Measurements from ENCODE around the gene SPX. TPM values are rescaled to one million over a fixed set of nuclear protein-coding genes. Genes with fewer than 3 reads are reported as not detected.

SPX gene
- total and polyA plus RNA-seq, 2 of the 4 experiments (the other 2 are of a cell fraction): under 0.01 to 0.12 TPM

DNA sequence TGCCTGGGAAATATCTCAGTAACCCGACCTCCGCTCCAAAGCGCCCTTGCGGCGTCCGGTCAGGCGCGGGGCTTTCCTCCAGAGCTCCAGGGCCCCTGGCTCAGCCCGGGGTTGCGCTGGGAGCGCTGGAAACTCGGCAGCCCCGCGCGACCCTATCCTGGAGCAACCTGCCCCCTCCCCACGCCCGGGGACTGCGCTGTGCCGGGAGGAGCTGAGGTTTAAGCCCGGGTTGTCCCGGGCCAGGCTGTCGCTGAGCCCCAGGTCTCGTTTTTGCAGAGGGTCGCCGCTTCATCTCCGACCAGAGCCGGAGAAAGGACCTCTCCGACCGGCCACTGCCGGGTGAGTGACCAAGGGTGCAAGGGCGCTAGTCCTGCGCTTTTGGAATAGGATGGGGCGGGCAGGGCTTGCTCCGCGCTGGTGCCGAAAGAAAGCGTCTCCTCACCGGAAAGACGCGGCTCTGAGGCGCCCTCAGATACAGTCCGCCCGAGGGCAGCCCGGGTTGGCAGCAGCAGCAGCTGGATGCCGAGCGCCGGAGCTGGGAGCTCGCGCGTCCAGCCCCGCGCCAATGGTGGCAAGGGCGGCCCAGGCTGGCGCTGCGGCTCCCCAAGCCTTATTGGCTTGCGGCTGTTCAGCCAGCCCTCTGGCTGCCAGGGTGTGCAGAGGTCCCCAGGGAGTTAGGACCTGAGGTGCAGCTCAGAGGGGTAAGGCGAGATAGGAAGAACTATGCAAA lies 1.5 kb downstream of the SPX start:
- H3K23ac ChIP-seq (ENCODE audit: low read depth, low read length): no peak overlapping the region
- no peaks in the 10 kb centered on the region for H3K36me3 ChIP-seq (ENCODE audit: control insufficient read depth, insufficient read depth, low read length)
- no peak overlapping the region for H2BK20ac ChIP-seq (ENCODE audit: low read depth, low read length)
- dilution Hi-C loops (cut with HindIII; ENCODE audit: low sequenced_read_pairs, unreplicated experiment) (no loop called here), intact Hi-C loops (cut with micrococcal nuclease) (no loop called here), in situ Hi-C loops (cut with MboI; ENCODE audit: low sequenced_read_pairs) (no loop called here)
- peak overlapping the region; percentile 55 for H2AFZ ChIP-seq (replicated peaks; ENCODE audit: low read length, poor library complexity)
- peaks cover 15% of the 10 kb centered on the region for H3K27me3 ChIP-seq (ENCODE audit: control insufficient read depth, insufficient read depth, low read length)
- no peak overlapping the region for H2BK120ac ChIP-seq (ENCODE audit: low read depth, low read length)
- peak overlapping the region; percentile 50 for H3K4me3 ChIP-seq (ENCODE audit: insufficient read depth, low read depth, low read length)
- 1% methylated on average over 25 of the region's 57 CpGs; no CpG with 5 or more reads in 1 of the 2 experiments for WGBS, 2 experiments (ENCODE audit: extremely low coverage in 2 of 2, insufficient read length in 1 of 2)
- no peak overlapping the region for H3K14ac ChIP-seq (replicated peaks; ENCODE audit: low read depth, low read length)
- no peaks in the 10 kb centered on the region for H3K79me1 ChIP-seq (ENCODE audit: low read depth in 1 of 2, low read length in 2 of 2)
- H2AK5ac ChIP-seq (ENCODE audit: low read depth, low read length): no peak overlapping the region
- no peak overlapping the region for H4K5ac ChIP-seq (ENCODE audit: low read depth, low read length)
- ATAC-seq (ENCODE audit: low read depth) (peak; percentile 97), DNase-seq (peak; percentile 18)
- H3K56ac ChIP-seq (ENCODE audit: extremely low read depth, insufficient read depth, low read length): no peak overlapping the region
- no TSS peak for BruUV-seq (replicated peaks)
- no peak overlapping the region for H4K91ac ChIP-seq (ENCODE audit: insufficient read depth, low read depth, low read length)
- ChIA-PET POLR2A (ENCODE audit: unreplicated experiment) (no interaction called here), CTCF (no interaction called here)
- no peaks in the 10 kb centered on the region for H3K4me1 ChIP-seq (ENCODE audit: control insufficient read depth, insufficient read depth, low read length)
- H2BK5ac ChIP-seq (ENCODE audit: low read depth, low read length, poor library complexity, severe bottlenecking): no peak overlapping the region
- H3K4me2 ChIP-seq (ENCODE audit: low read depth, low read length): peak overlapping the region; percentile 84
- no peak overlapping the region for H3K27ac ChIP-seq (ENCODE audit: insufficient read depth, low read length)
- no peaks in the 10 kb centered on the region for H3K9me1 ChIP-seq (ENCODE audit: insufficient read depth, low read length)
- no peak overlapping the region; the same call in 1 of the 2 replicates for H3K9ac ChIP-seq (ENCODE audit: low read depth, low read length)
- no peaks in the 10 kb centered on the region for H4K20me1 ChIP-seq (ENCODE audit: insufficient read depth, low read length)
- TF ChIP-seq POLR2A (IDR thresholded peaks at IDR 0.05; ENCODE audit: low read depth, low read length) (no peak), CHD1 (IDR thresholded peaks at IDR 0.05; ENCODE audit: low read depth, low read length) (no peak), SMC3 (IDR thresholded peaks at IDR 0.05; ENCODE audit: low read depth, low read length) (no peak), NFE2L2 (IDR thresholded peaks at IDR 0.05; ENCODE audit: low read depth, low read length) (no peak), RCOR1 (IDR thresholded peaks at IDR 0.05; ENCODE audit: insufficient replicate concordance, low read length) (no peak), RFX5 (IDR thresholded peaks at IDR 0.05; ENCODE audit: low read depth, low read length) (no peak), FOS (IDR thresholded peaks at IDR 0.05; ENCODE audit: low read depth, low read length) (no peak), RAD21 (IDR thresholded peaks at IDR 0.05; ENCODE audit: low read length) (no peak), MAFK (IDR thresholded peaks at IDR 0.05; ENCODE audit: low read depth, low read length) (no peak), MXI1 (IDR thresholded peaks at IDR 0.05; ENCODE audit: borderline replicate concordance, low read depth, low read length) (no peak)
- TF ChIP-seq, protein P1, sequence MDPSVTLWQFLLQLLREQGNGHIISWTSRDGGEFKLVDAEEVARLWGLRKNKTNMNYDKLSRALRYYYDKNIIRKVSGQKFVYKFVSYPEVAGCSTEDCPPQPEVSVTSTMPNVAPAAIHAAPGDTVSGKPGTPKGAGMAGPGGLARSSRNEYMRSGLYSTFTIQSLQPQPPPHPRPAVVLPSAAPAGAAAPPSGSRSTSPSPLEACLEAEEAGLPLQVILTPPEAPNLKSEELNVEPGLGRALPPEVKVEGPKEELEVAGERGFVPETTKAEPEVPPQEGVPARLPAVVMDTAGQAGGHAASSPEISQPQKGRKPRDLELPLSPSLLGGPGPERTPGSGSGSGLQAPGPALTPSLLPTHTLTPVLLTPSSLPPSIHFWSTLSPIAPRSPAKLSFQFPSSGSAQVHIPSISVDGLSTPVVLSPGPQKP (IDR thresholded peaks at IDR 0.05; ENCODE audit: borderline replicate concordance, low read depth, low read length): no peak
- TF ChIP-seq, protein P2, sequence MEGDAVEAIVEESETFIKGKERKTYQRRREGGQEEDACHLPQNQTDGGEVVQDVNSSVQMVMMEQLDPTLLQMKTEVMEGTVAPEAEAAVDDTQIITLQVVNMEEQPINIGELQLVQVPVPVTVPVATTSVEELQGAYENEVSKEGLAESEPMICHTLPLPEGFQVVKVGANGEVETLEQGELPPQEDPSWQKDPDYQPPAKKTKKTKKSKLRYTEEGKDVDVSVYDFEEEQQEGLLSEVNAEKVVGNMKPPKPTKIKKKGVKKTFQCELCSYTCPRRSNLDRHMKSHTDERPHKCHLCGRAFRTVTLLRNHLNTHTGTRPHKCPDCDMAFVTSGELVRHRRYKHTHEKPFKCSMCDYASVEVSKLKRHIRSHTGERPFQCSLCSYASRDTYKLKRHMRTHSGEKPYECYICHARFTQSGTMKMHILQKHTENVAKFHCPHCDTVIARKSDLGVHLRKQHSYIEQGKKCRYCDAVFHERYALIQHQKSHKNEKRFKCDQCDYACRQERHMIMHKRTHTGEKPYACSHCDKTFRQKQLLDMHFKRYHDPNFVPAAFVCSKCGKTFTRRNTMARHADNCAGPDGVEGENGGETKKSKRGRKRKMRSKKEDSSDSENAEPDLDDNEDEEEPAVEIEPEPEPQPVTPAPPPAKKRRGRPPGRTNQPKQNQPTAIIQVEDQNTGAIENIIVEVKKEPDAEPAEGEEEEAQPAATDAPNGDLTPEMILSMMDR (conservative IDR thresholded peaks at IDR 0.05; ENCODE audit: low read depth, low read length): no peak
- no peak overlapping the region for H3K4ac ChIP-seq (ENCODE audit: low read depth, low read length)
- H3K9me3 ChIP-seq (ENCODE audit: control insufficient read depth, insufficient read depth, low read length): no peaks in the 10 kb centered on the region
- no peak overlapping the region for H2BK15ac ChIP-seq (ENCODE audit: low read depth, low read length)
- no peak overlapping the region for H3K18ac ChIP-seq (ENCODE audit: low read depth, low read length)
- H2AK9ac ChIP-seq (replicated peaks; ENCODE audit: low read depth, low read length, poor library complexity): no peak overlapping the region
- H4K8ac ChIP-seq (ENCODE audit: low read depth in 2 of 2, low read length in 2 of 2): no peak overlapping the region
